NCI-H2227 (cell line): Measurements from ENCODE around the gene BMP7.

Experiments
- DNase-seq: peaks from one replicate; lab custom pipeline; 2025; ENCODE audit not compliant: unreplicated experiment; lab: John Stamatoyannopoulos, UW

BMP7 gene

GRCh38 chr20:57266291-57267157 is at the start of gene BMP7:
TSS of gene BMP7 (minus strand) at chr20:57266641. CDS start at chr20:57266122, 519 bp downstream.
- peak; percentile 25 for DNase-seq

DNA sequence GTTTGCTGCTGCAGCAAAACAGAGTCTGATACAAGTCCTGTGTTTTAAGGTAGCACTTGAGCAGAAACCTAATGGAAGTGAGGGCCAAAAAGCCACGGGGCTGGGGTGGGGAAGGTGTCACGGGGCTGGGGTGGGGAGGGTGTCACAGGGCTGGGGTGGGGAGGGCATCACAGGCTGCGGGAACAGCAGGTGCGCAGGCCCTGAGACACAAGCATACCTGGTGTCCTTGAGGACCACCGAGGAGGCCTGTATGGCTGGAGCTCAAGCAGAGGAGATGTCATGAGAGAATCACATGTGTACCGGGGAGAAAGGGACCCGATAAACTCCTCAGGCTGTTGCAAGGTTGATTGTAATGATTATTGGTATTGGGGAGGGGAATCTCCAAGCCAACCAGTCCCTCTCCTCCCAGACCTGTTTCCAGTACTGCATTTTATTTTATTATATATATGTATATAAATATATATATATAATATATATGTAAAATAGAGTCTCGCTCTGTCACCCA is 49.6 kb upstream of the BMP7 start:
- DNase-seq: no peak

DNA sequence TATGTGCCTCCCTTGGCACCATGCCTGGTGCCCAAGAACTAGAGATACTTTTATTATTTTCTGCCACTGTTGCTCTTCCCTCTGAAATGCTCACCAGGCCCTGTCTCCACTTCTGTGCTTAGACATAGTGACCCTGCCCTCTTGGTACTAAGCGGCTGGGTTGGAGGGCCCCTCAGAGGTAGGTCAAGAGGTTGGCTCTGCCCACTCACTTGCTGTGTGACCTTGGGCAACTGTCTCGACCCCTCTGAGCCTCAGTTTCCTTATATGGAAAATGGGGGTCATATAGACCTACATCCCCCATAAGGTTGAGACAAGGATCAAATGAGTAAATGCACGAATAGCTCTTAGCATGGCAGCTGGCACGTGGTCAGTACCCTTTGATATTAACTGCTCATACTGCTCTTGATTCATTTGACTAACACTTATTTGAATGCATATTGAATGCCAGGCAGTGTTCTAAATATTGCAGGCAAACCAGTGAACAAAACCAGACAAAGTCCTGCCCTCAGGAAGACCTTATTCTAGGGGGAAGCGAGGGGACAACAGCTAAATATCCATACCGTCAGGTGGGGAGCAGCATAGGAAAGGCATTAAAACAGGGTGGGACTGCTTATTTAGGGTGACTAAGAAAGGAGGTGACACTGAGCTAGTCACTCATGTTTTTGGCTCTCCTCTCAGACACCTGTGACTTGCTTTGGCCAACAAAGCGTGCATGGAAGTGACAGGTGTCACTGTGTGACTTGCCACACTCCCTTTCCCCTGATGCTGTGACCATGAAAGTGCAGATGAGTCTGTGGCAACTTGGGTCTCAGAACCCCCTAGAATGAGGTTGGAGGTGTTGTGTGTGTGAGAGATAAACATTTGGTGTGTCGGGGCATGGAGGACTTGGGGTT is 48.9 kb upstream of the BMP7 start:
- no peak for DNase-seq

DNA sequence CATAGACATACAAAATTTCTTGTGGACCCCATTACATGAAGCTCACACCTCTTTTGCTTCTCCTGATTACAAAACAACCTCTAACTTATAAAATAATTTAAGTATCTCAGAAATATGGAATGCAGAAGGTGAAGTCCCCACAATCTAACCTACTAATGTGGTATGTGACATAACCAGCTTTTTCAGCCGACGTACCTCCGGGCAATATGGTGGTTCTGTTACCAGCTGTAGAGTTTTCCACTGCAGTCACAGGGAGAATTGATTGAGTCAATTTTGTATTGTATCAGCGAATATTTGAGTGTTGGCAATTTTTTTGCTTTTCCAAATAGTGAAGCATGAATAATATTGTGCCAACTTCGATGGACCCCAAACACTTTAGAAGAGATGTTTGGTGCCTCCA is 47.5 kb upstream of the BMP7 start:
- no peak for DNase-seq

DNA sequence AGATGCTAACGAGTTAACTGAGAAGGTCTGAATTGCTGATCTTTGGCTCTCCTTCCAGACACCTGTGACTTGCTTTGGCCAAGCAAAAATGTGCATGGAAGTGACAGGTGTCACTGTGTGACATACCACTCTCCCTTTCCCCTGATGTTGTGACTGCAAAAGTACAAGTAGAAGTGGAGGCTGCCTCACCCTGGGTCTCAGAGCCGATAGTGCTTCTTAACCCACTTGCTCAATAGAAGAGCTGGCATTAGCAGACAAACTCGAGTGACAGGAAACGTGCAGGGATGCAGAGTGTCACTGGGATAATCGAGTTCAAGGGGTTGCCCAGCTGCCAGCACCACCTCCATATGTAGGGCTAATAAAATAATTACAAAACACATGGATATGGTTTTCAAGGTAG is 46.8 kb upstream of the BMP7 start:
- no peak for DNase-seq

GRCh38 chr20:57312138-57312537 is 45.7 kb upstream of the BMP7 start:
- no peak for DNase-seq

DNA sequence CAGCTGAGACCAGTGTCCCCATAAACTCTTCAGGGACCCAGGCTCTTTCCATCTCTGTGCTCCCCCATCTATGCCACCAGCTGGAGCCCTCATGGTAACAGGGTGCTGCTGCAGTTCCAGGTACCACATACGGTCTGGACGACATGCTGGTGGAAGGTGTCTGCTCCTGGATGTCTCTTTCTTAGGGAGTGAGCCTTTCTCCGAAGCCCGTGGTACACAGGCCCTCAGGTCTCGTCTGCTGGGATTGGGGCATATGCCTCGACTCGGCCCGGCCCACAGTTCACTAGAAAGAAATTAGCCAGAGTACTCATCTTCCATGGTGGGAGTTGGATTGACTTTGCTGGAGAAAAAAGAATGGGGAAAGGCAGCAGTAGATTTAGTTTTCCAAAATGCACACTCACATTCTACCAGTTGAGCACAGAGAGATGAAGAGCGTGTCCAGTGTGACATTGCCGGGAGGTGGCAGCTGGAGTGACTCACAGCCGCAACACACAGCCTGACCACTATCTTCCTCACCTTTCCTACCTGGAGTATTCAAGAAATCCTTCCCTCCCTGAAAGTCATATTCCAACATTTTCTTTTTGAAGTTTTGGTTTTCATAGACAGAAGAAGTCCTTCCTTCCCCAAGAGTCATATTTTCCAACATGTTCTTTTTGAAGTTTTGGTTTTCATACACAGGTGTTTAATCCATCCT is 44.5 kb upstream of the BMP7 start:
- DNase-seq: no peak

DNA sequence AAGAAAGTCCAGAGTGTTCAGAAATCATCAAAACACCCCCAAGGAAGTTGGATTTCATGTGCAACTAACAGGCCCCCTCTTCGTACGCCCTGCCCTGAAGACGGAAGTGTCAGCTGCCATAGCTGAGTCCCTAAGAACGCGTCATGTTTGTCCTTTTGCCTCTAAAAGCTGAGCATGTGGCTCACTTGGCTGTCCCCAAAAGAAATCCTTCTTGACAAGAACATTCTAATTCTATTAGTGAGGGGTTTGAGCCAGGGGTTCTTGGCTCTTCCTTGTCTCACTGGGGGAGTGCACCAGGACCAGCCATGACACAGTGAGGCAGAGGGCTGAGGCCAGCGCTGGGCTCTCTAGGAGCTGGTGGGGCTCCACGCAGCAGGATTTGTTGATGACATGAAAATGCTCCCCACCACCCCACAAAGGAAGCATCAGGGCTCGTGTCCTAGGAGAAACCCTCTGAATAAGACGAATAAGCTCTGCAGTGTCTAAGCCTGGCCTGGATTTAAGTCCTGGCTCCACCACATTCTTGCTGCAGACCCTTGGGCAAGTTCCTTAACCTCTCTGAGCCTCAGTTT is 43.2 kb upstream of the BMP7 start:
- DNase-seq: no peak

- DNase-seq: no peak
Observed at GRCh38 chr20:57308451-57309271, 42.2 kb upstream of the BMP7 start.

DNA sequence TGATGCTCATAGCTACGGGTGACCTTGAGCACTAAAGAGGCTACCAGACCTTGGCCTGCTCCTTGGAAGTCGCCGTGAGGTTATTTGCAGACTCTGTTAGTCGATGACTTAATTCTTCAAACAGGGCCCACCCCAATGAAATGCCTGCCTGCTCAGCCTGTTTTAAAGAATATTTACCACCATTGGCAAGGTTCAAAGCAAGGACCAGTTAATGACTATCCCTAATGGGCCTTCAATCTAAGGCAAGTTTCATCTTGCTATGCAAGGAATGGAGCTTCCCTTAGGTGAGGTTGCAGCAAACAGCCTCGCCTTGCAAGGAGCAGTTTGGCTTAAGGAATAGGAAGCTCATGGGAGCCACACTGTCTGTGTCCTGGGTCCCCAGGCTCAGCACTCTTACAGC is 40.3 kb upstream of the BMP7 start:
- no peak for DNase-seq

DNA sequence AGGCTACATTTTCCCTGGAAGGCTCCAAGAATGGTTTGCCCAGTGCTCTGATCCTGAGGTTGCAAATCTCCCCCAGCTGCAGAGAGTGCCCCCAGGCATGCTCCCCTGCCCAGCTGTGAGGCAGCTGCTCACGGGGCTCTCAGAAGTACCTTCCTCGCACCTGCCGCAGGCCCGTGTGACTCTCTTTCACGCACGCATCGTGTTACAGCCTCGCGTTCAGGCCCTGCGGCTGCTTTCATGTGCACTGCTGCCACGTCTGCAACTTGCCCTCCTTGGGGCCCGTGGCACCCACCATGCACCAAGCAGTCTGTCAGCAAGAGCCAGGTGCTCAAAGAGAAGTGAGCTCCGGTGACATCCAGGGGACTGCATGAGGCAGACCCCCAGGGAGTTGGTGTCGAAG is 34.6 kb upstream of the BMP7 start:
- no peak for DNase-seq

DNA sequence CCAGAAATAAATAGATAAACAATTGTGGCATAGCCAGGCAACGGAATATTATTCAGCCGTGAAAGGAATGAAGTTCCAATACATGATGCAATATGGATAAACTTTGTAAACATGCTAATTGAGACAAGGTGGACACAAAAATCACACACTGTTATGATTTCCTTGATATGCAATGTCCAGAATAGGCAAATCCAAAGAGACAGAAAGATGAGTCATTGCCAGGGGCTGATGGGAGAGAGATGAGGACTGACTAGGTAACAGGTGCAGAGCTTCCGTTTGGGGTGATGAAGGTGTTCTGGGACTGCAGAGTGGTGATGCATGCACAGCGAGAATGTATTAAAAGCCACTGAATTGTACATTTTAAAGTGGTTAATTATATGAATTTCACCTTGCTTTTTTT is 32.0 kb upstream of the BMP7 start:
- DNase-seq: no peak

DNA sequence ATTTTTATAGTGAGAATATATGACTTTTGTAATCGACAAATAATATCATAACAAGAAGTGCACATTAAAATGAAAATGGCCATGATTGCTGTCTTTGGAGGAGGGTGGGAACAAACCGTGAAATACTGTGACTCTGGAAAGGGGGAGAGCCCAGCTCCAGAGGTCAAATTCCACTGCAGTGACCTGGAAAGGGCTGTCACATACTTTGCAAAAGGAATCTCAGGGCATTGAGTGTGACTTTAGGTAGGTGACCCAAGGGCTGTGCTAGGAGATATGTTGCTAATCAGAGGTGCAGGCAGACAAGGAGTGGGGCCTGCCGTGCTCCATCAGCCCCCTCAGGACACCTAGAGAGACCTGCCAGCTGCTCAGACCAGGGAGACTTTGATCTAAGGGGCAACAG is 28.1 kb upstream of the BMP7 start:
- DNase-seq: no peak

DNA sequence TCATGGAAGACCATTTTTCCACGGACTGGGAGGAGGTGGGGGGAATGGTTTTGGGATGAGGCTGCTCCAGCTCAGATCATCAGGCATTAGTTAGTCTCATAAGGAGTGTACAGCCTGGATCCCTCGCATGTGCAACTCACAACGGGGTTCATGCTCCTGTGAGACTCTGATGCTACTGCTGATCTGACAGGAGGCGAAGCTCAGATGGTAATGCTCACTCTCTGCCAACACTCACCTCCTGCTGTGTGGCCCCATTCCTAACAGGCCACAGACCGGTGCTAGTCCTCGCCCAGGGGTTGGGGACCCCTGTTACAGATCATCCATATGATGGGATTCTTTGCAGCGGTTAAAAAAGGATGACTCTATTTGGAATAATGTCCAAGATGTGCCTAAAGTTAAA is 27.6 kb upstream of the BMP7 start:
- DNase-seq: no peak

GRCh38 chr20:57292611-57293010 is 26.2 kb upstream of the BMP7 start:
- DNase-seq: no peak

DNA sequence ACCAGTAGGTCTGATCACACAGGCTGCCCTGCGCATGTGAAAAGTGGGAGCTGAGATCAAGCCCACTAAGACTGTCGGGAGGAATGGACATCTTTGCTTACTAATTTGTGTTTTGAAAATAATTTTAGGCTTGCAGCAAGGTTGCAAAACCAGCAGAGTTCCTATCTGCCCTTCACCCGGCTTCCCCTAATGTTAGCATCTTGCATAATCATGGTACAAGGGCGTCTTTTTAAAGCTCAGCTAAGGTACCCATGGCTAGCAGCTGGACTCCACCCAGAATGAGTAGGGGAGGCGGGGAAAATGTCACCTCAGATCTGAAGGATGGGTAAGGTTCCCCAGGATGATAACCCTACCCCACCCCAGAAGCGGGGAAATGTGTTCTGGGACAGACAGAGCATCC is 25.3 kb upstream of the BMP7 start:
- DNase-seq: no peak

DNA sequence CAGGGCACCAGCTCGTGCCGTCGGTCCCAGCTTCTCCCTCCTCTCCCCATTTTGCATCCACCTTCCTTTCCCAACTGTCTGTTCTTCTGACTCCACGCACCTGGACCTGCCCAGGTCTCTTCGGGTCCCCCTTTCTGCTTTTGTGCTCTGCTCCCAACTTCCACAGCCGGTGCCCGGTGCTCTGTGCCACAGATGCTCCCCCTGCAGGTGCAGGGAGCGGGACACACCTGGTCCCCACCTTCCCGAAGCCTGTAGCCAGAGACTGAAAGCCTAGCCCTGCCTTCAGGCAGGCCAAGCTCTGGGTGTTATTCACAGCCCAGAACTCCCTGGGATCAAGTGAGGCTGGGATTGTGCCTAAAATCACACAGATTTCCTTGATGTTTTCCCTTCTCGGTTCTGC is 24.6 kb upstream of the BMP7 start:
- no peak for DNase-seq

- no peak for DNase-seq
Observed at GRCh38 chr20:57290178-57290484, 23.7 kb upstream of the BMP7 start.

DNA sequence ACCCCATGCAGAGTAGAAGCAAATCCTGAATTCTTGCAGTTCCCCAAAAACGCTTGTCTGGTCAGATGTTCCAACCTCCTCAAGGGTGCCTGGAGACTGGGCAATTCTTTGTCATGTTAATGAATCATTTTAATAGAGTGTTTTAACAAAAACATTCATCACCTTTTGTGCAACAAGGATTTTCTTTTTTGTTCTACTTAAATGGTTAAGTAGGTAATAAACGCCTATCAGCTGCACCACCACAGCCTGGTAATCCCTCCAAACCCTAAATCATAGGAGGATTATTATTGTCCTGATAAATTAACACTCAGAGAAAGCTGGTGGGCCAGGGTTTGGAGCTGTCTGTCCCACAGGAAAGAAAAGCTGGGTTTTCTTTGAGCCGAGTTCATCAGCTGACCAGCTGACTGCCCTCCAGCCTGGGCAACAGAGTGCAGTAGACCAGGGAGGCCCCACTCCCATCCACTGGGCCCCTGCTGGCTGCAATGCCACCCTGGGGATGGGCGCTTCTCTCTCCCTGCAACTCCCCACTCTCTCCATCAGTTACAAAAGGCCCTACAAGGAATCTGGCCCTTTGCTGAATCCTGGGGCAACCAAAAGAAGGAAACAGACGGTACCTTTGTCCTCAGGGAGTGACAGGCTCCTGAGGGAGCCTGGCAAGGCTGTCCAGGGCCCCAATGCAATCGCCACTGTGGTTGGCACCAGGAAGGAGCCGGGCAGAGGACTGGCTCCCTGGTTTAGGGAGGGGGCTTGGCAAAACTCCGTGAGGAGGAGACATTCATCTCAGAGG is 23.1 kb upstream of the BMP7 start:
- no peak for DNase-seq
